ENCODE results near the gene PRR15L. TPM values are rescaled to one million over a fixed set of nuclear protein-coding genes. Genes with fewer than 3 reads are reported as not detected.
"Not testable (repeated sequence)": the region's sequence is repeated elsewhere in the genome, so short reads cannot be mapped to it uniquely, and the experiment has no call there.

PRR15L gene
- total RNA-seq, 3 donors from 2014 or later (not counting 1 experiment from before 2014, with no cell fraction given): not detected

DNA sequence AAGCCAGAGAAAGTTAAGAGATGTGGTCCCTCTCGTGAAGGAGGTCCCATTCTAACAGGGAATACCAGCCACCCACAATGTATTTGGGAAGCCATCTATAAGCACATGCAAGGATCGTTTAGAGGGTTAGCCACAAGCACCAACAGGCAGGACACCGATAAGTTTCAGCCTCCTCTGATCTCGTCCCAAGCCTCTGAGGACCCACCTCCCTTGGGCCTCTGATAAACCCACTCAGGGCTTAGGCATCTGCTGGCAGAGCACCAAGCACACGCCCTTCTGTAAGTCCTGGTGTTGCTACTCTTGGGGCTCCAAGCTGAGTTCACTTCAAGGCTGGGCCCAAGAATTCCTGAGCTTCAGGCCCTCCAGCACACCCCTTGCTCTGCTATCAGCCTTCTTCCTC is 21.7 kb downstream of the PRR15L start:
- Mint-ChIP-seq H3K36me3 (no peaks in the 10 kb centered on the region), H3K27me3 (ENCODE audit: low read depth in 2 of 2) (no peaks in the 10 kb centered on the region), H3K4me1 (peaks cover 4% of the 10 kb centered on the region in 2 donors), H3K4me3 (no peak overlapping the region), H3K9me3 (no peaks in the 10 kb centered on the region), H3K27ac (no peak overlapping the region)
- Histone ChIP-seq H3K27ac (ENCODE audit: low read length) (no peak overlapping the region), H3K27me3 (ENCODE audit: control insufficient read depth, insufficient read depth, low read length) (no peaks in the 10 kb centered on the region), H3K9me3 (ENCODE audit: control insufficient read depth, insufficient read depth, low read length) (no peaks in the 10 kb centered on the region), H3K4me3 (ENCODE audit: low read length) (no peak overlapping the region), H3K4me1 (ENCODE audit: control insufficient read depth, insufficient read depth, low read length) (peaks cover 3% of the 10 kb centered on the region), H3K36me3 (ENCODE audit: control insufficient read depth, insufficient read depth, low read length) (peaks cover 2% of the 10 kb centered on the region)
- TF ChIP-seq, protein P1, sequence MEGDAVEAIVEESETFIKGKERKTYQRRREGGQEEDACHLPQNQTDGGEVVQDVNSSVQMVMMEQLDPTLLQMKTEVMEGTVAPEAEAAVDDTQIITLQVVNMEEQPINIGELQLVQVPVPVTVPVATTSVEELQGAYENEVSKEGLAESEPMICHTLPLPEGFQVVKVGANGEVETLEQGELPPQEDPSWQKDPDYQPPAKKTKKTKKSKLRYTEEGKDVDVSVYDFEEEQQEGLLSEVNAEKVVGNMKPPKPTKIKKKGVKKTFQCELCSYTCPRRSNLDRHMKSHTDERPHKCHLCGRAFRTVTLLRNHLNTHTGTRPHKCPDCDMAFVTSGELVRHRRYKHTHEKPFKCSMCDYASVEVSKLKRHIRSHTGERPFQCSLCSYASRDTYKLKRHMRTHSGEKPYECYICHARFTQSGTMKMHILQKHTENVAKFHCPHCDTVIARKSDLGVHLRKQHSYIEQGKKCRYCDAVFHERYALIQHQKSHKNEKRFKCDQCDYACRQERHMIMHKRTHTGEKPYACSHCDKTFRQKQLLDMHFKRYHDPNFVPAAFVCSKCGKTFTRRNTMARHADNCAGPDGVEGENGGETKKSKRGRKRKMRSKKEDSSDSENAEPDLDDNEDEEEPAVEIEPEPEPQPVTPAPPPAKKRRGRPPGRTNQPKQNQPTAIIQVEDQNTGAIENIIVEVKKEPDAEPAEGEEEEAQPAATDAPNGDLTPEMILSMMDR (IDR thresholded peaks at IDR 0.05): no peak
- DNase-seq (no peak), ATAC-seq (no peak)
- intact Hi-C loops (cut with micrococcal nuclease): no loop called here
- WGBS (ENCODE audit: insufficient coverage): 94% methylated on average over 5 of the region's 5 CpGs

DNA sequence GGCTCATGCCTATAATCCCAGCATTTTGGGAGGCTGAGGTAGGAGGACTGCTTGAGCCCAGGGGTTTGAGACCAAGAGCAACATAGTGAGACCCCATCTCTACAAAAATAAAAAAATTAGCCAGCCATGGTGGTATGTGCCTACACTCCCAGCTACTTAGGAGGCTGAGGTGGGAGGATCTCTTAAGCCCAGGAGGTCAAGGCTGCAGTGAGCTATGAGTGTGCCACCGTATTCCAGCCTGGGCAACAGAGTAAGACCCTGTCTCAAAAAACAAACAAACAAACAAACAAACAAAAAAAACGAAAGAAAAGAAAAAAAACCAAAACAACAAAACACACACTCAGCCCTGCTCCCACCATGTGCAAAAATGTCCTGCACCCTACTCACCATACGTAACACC is 22.2 kb downstream of the PRR15L start:
- H3K4me1 ChIP-seq (ENCODE audit: control insufficient read depth, insufficient read depth, low read length); H3K4me3 Mint-ChIP-seq; ATAC-seq; H3K4me3 ChIP-seq (ENCODE audit: low read length); intact Hi-C loops (cut with micrococcal nuclease); DNase-seq; H3K27me3 ChIP-seq (ENCODE audit: control insufficient read depth, insufficient read depth, low read length); H3K9me3 ChIP-seq (ENCODE audit: control insufficient read depth, insufficient read depth, low read length); H3K27ac ChIP-seq (ENCODE audit: low read length); H3K9me3 Mint-ChIP-seq; H3K27ac Mint-ChIP-seq; H3K4me1 Mint-ChIP-seq; H3K36me3 Mint-ChIP-seq; H3K27me3 Mint-ChIP-seq (ENCODE audit: low read depth in 2 of 2); H3K36me3 ChIP-seq (ENCODE audit: control insufficient read depth, insufficient read depth, low read length): not testable (repeated sequence)
- 82% methylated on average over 3 of the region's 3 CpGs for WGBS (ENCODE audit: insufficient coverage)

DNA sequence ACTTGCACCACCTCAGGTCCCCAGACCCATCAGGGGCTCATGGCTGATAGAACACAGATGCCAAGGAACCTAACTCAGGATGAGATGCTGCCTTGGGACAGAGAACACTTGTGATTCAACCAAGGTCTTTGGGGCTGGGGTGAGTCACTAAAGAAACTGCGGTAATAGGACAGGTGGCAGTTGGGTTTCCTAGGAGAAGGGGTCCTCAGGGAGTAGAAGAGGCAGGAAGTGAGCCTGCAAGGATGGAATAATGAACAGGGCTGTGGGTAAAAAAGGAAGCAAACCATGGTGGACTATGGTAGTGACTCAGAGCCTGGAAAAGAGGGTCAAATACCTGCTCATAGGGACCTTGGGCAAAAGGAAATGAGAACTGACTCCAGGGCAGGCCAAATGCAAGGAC is 22.8 kb downstream of the PRR15L start:
- Mint-ChIP-seq H3K27me3 (ENCODE audit: low read depth in 2 of 2) (no peaks in the 10 kb centered on the region), H3K4me3 (no peak overlapping the region), H3K4me1 (no peaks in the 10 kb centered on the region), H3K9me3 (no peaks in the 10 kb centered on the region), H3K36me3 (no peaks in the 10 kb centered on the region), H3K27ac (no peak overlapping the region)
- no peak overlapping the region for H3K27ac ChIP-seq (ENCODE audit: low read length)
- H3K36me3 ChIP-seq (ENCODE audit: control insufficient read depth, insufficient read depth, low read length): peaks cover 8% of the 10 kb centered on the region
- ATAC-seq (no peak), DNase-seq (no peak)
- H3K4me3 ChIP-seq (ENCODE audit: low read length): no peak overlapping the region
- 94% methylated on average over 1 of the region's 1 CpG for WGBS (ENCODE audit: insufficient coverage)
- no peaks in the 10 kb centered on the region for H3K4me1 ChIP-seq (ENCODE audit: control insufficient read depth, insufficient read depth, low read length)
- intact Hi-C loops (cut with micrococcal nuclease): no loop called here
- TF ChIP-seq, protein P1 (IDR thresholded peaks at IDR 0.05): no peak
- H3K27me3 ChIP-seq (ENCODE audit: control insufficient read depth, insufficient read depth, low read length): no peaks in the 10 kb centered on the region
- no peaks in the 10 kb centered on the region for H3K9me3 ChIP-seq (ENCODE audit: control insufficient read depth, insufficient read depth, low read length)

DNA sequence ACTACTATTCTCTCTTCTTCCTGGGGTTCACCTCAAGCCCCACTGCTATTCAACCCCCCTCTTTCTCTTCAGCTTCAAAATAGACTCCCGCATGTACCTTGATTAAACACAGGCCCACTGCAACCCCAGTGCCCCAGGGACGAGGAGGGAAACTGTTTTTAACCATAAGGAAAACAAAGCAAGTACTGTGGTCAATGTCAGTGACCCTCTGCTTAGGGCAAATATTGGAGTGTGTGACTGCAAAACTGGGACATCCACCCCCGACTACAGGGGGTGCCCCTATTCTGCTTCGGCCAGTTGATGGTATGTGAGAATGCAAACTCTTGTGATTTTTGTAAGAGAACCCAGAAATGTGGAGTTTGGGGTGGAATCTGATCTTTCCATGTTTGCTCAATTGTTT is 25.8 kb downstream of the PRR15L start:
- Histone ChIP-seq H3K4me1 (ENCODE audit: control insufficient read depth, insufficient read depth, low read length) (no peaks in the 10 kb centered on the region), H3K4me3 (ENCODE audit: low read length) (no peak overlapping the region), H3K9me3 (ENCODE audit: control insufficient read depth, insufficient read depth, low read length) (no peaks in the 10 kb centered on the region), H3K27ac (ENCODE audit: low read length) (no peak overlapping the region), H3K36me3 (ENCODE audit: control insufficient read depth, insufficient read depth, low read length) (peaks cover 27% of the 10 kb centered on the region), H3K27me3 (ENCODE audit: control insufficient read depth, insufficient read depth, low read length) (no peaks in the 10 kb centered on the region)
- no peaks in the 10 kb centered on the region for H3K36me3 Mint-ChIP-seq
- intact Hi-C loops (cut with micrococcal nuclease): no loop called here
- ATAC-seq (no peak), DNase-seq (no peak)
- H3K27ac Mint-ChIP-seq: no peak overlapping the region
- no peaks in the 10 kb centered on the region for H3K9me3 Mint-ChIP-seq
- H3K27me3 Mint-ChIP-seq (ENCODE audit: low read depth in 2 of 2): no peaks in the 10 kb centered on the region
- 86% methylated on average over 4 of the region's 4 CpGs for WGBS (ENCODE audit: insufficient coverage)
- no peak overlapping the region for H3K4me3 Mint-ChIP-seq
- TF ChIP-seq, protein P1 (IDR thresholded peaks at IDR 0.05): no peak
- H3K4me1 Mint-ChIP-seq: no peaks in the 10 kb centered on the region

Measured in natural killer cell (primary cell).